ENCODE measurements around the gene LRRC47.

Gene LRRC47

DNA sequence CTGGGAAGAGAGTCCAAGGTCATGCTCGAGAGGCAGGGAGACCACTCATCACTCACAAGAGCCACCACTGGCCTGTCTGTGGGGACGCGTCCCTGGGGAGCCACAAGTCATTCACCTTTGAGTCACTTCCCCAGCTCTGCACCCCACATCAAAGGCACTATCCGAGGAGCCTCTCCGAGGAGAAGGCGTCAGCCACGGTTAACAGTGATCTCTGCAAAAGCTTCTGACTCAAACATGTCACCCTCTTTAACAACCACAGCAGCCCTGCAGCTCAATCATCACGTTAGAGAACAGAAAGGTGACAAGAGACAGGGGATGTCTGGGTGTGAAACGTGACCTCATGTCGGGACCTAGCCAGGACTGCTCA, 9.0 kb downstream of the LRRC47 start:
- no peak for DNase-seq

DNA sequence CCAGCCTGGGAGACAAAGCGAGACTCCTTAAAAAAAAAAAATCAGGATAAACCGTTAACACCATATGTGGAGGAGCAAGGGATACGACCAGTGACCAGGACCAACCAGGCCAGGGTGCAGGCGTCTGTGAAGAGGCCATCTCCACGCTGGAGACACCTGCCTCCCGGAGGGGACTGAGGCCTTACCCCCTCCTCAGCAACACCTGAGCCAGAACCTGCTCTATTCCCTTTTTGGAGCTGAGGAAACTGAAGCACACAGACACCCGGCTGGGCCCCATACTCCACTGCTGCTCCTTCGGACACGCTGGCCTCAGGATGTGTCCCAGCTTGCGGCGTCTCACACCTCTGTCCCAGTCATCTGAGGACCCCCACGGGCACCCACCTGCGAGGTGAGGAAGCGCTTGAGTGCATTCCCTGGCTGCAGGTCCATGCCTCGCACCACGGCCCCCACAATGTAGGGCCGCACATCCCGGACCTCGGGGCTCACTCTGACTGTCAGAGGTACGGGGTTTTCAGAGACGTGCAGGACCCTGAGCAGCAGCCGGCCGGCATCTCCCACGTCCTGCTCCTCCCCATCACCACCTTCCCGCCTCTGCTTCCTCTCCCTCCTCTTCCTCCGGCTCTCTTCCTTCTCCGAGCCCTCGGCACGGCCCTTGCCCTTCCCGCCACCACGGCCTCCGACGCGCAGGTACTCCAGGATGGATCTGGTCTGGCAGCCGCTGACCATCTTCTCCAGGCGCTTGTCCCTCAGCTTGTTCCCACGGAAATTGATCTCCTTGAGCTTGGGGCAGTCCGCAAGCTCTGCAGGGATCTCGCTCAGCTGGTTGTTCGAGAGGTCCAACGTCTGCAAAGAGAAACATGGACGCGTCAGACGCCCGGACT, 9.6 kb downstream of the LRRC47 start:
- DNase-seq, result no peak

DNA sequence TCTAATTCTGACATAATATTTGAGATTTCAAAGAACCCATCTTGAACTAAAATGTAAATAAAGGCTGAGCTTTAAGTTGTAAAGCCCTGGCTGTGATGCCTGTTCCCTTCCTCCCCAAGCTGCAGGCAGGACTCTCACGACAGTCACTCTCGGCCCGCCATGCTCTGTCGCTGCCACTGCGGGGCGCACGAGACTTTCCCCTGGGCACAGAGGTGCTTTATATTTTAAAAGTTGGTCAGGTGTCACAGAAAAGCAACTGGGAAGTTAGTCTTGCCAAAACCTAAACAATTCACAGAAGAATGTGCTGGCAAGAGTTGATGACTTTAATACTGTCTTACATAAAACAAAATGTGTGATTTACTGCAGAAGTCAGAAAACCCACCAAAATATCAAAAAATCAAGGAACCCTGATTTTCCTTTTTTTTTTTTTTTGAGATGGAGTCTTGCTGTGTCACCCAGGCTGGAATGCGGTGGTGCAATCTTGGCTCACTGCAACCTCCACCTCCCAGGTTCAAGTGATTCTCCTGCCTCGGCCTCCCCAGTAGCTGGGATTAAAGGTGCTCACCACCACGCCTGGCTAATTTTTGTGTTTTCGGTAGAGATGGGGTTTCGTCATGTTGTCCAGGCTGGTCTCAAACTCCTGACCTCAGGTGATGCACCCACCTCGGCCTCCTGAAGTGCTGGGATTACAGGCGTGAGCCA, 10.7 kb downstream of the LRRC47 start:
- no peak for DNase-seq

DNA sequence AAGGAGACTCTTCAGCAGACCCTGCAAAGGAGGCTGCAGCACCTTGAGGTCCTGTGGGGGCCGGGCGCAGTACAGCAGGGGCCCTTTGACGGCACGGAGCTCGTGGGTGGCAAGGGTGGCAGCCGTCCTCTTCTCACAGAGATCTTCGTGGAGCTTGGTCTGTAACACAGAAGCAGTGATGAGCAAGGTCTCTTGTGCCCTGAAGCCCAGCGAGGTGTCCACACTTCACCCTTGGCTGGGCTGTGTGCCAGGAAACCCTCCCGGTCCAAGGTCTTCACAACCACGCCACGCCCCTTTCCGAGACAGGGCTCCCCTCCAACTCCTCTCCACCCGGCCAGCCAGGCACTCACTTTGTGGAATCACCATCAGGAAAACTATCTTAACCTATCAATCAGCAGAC, 11.3 kb downstream of the LRRC47 start:
- no peak for DNase-seq

DNA sequence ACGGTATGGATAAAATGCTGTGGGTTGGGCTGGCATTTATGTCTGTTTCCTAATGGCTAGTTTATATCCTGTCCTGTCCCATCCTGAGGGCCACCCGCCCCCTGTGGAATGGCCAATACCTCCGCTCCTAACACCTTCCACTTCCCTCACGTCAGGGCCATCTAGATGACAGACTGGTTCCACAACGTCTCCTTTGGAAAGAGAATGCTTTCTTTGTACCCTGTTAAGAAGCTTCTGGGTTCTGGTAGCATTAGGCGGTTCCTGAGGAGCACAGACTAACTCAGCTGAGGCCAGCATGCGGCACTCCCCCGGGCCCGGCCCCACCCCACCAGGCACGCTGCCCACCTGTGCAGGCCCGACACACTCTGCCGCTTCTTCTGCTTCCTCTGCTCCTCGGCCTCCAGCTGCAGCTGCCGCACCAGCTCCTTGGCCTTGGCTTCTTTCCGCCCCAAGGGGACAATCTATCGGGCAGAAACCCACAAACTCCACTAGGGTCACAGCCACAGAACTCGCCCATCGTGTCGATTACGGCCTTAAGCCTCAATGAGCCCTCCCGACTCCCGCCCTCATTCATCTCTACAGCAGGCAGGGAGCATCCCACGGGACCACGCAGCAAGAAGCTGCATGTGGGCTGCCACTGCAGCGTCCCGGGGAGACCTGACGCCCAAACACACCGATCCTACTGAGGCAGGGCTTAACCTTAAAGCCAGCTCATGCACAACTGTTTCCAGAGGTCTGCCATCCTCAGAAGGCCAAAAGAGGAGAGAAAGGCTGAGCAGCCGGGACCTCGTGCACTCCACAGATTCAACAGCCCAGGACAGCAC, 12.4 kb downstream of the LRRC47 start:
- no peak for DNase-seq

DNA sequence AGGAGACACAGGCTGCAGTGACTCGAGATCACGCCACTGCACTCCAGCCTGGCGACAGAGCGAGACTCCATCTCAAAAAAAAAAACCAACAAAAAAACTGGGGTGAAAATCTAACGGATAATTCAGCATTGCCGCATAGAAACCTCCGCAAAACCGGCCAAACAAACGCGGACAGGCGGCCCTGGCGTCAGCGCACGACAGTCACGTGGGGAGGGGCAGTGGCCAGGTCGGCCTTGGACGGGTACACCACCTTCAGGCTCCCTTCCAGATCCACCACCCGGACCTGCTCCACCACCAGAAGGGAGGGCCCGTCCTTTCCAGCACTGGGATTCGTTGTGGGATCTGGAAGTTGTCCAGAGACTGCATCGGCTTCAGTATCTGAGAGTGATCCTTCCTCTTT, 15.4 kb downstream of the LRRC47 start:
- DNase-seq, result no peak

DNA sequence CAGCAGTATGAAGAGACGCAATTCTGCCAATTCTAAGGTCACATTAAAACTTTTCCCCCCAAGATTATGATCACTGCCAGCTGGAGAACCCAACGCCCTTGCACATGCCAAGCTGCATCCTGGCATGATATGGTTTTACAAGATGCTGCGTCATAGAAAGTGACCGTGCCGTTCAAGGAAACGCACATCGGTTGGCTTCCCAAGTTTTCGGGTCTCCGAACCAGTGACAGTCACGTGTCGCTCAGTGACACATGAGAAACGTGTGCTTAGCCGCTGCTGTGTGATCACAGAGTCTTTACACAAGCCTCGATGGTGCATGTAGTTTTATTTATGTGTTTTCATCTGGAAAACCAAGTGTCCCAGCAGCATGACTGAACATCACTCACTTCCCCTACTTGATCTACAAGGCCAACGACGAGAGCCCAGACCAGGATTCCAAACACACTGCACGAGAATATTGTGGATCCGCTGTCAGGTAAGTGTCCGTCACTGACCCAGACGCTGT, 16.3 kb downstream of the LRRC47 start:
- no peak for DNase-seq

DNA sequence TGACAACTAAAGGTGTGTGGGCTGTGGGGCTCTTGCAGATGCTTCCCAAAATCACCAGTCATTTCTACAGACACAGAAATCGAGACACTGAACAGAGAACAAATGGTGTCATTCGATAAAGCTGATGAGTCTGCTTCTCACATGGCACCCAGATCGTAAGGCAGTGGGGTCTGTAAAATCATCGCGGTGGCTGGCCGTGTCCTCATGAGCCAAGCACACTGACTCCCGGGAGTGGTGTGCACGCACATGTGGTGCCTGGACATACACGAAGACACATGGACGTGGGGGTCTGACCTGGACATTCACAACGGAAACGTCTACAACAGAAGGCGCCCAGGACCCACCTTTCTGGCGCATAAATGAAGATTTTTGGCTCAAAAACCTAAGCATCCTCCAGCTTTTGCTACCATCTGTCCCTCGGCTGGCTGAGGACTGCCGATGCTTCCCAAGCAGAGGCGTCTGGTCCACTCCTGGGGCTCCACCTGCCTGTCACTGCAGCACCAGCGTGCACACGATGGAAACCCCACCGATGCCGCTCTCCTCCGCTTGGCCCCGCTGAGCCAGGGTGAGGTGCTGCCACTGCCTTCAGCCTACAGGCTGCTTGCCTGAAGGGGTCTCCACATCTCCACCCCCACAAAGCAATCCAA, 16.9 kb downstream of the LRRC47 start:
- no peak for DNase-seq

DNA sequence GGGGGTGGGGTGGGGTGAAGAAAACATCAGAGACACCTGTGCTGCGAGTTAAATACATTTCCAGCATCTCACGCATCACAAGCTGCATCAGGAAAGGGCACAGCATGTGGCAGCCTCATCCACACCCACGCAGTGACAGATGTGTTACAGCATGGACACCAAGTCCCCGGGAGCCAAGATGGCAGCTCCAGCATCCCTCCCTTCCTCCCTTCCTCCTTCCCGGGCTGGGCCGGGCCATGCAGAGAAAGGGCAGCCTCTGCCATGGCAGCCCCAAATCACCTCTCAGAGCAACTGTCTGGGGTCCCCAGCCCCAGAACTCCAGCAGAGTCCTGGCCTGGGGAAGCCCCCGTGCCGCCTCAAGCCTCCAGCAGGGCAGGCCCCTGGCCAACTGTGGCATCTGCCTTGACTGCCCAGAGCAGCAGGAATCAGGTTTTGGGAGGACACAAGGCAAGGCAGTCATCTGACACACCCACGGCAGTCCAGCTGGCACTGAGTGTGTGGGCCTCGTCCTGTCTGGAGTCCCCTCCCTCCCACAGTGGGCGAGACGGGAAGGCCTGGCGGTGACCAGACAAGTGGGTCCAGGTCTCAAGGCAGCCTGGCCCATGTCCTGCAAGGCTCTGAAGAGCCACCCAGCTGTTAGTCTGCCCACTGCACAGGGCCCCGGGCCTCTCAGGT, 17.6 kb downstream of the LRRC47 start:
- no peak for DNase-seq

DNA sequence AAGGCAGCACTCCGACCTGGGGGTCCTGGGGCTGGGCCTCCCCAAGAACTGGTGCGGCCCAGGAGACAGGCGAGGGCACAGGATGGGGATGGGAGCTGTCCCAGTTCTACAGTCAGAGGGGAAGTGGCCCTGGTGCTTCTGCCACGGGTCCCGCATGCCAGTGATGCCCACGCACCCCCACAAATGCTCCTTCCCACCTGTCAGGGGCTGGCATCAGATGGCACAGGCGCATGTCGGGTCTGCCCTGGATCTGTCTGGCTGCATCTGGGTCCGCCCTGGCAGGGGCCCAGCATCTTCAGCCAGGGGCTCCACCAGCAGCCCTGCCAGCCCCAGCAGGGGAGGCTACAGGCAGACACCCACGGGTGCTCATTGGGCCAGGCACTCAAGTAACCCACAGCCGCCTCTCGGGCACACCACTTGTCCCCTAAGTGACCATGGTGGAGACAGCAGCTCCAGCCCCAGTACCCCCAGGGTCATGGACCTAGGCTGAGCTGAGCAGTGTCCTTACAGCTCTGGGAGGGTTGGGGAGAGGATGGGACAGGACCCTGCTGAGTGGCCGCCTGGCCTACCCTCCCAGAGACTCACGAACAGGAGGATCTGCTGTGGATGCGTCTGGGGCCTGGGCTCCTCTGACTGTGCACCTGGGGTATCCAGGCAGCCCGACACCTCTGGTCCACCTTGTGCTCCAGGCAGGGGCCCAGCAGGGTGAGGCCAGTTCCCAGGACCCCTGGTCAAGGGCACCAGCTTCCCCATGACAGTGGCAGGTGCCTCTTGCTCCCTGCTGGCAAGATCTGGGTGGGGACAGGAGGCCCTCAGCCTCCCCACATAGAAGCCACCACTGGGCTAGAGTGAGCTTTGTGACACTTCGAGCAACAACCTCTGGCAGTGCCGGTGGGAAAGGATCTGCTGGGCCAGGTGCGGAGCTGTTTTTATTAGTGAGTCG, 18.4 kb downstream of the LRRC47 start:
- no peak for DNase-seq

DNA sequence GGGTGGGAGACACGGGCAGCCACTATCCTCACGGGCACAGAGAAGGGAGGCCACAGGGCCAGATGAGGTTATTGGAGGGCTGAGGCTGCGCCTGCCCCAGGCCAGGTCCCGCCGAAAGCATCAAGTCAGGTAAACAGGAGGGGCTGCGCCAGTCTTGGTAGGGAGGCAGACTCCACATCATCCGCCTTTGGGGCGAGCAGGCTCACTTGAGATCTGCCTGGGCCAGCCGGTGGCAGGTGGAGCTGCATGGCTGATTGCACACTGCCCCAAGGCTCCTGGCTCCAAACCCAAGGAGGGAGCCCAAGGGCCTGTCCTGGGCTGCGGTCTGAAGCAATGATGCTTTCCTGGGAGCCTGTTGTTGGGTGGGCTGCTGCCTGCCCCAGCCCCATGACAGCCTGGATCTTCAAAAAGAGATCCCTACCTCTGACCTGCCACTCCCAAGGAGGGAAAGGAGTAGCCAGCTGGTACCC, 19.2 kb downstream of the LRRC47 start:
- DNase-seq, result no peak

DNA sequence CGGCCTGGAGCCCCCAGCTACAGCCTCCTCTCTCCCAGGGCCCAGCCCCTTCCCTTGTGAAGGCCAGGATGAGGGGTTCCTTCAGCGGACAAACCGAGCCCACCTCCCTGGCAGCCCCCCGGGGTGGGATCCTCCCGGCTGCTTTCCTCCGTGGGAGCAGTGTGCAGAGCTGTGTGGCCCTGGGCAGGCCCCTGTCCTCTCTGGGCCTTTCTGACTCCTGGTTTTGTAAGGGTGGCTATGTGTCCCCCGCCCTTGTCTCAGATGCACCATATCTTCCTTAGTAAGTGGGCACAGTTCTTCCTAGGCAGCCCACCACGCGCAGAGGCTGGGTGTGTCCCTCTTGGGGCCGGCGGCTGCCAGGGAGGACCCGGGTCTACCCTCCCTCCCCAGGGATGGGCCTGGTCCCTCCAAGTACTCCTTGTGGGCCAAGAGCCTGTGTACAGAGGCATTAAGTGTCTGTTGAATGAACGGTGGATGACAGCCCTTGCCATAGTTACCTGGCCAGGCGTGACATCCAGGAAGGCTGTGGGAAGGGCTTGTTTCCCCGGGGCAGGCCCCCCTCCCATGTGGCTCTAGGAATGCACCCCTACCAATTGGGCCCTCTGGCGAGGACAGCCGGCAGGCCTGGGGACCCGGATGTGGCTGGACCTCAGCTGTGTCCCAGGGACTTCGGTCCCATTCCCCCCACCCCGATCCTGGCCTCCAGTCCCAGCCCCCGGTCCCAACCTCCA, 19.9 kb downstream of the LRRC47 start:
- no peak for DNase-seq

DNA sequence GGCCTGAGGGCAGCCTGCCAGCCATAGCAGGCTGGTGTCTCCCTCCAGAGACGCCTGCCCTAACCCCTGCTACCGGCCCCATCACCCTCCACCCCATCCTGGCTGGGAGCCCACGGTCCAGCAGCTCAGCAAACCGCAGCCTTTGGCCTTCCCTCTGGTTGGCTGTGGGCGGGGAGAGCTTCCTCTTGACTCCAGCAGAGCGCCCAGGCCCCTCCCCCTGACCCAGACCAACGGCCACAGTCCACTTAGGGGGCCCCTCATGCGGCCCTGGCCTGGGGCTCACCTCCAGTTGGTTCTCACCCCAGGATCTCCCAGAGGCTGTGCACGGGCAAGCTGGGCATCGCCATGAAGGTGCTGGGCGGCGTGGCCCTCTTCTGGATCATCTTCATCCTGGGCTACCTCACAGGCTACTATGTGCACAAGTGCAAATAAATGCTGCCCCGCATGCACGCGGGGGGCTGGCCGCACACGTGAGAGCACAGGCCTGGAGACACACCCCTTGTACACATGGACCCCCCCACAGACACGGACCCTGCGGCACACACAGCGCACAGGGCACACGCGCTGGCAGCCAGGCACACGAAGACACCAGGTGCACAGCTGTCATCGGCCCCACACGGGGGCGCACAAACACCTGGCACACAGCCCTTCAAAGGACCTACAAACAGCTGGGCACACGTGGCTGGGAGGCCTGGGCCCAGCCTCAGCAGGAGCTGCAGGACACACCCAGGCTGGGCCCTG, 20.6 kb downstream of the LRRC47 start:
- peak in 14 of 56 donors; percentile 5 to 58 (median 32) for DNase-seq

DNA sequence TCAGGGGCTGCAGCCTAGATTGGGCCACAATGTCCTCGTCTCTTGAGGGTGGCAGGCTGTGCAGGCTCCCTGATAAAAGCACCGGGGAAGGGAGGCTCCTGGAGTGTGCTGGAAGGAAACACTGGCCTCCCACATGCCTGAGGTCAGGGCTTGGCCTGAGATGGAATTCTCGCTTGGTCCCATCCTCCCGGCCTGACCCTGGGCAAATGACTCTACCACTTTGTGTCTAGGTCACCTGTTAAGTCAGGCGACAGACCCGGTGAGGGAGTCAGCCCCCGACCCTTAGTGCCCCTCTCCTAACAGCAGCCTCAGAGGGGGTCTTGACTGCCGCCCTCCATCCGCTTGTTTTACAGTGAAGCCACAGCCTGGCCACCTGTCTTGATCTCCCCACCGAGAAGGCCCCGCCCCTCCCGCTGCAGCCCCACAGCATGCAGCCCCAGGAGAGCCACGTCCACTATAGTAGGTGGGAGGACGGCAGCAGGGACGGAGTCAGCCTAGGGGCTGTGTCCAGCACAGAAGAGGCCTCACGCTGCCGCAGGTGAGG, 21.3 kb downstream of the LRRC47 start:
- DNase-seq, result no peak

DNA sequence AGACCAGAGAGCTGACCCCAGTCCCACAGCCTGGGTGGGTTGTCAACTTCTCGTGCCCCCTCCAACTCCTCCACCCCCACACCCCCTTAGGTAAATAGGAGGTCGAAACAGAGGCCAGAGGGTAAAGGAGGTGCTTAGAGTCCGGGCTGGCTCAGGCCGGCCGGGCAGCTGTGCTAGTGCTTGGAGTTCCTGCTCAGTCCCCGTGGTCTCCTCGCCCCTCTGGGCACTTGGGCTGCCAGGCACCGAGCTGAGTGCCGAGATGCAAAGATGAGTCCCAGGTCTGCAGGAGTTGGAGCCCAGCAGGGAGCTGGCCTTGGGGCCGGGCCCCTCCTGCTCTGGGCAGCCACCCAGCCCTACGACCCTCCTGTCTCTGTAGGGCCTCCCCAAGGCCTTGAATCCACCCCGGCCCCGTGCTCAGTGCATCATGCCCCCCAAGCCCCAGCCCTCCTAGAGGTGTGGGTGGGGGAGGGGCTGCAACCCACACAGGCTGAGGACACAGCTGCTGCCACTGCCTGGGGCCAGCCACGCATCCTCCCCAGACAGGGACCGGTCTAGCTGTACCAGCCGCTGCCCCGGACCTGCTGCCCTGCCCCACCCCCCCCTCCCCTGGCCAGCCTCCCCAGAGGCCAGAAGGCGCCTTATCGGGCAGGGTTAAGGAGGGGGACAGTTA, 21.9 kb downstream of the LRRC47 start:
- peak in 8 of 56 donors; percentile 10 to 47 (median 28) for DNase-seq

DNA sequence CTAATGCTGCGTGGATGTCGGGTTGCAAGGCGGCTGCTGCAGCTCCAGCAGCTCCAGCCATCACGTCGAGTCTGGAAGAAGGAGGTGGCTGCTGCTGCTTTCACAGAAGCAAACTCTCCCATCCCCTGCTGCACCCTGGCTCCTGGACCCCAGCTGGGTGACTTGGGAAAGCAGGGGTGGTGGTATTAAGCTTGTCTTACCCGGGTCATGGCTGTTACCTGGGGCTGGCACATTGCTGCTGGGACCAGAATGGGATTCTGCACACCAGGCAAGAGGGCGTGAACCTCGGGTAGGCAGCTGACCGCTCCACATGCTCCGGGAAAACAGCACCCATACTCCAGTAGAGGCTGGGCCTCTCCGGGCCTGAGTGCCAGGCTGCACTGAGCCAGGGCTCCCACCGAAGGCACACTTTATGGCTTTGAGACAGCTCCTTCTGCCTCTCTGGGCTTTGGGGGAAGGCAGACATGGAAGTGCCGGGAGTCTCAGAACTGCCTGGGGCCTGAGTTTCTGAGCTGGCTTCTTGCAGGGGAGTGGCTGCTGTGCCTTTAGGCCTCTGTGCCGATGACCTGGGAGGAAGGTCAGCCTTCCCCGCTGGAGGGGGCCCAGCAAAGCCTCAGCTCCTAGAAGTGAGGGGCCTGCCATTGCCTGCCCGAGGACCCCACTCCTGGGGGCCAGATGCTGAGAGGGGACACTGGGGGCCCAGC, 22.6 kb downstream of the LRRC47 start:
- no peak for DNase-seq

Measured in amygdala (tissue), 56 donors.